Ammon's horn (tissue), 1 donor: ENCODE measurements around the gene GPN2.

Source experiments
- DNase-seq: peaks from one replicate; pipeline ENCODE4 v3.0.0-alpha.2; 2016; ENCODE audit warnings: low spot score

GPN2 gene

GRCh38 chr1:26831546-26832248 is 58.4 kb downstream of the GPN2 start:
- no peak for DNase-seq

DNA sequence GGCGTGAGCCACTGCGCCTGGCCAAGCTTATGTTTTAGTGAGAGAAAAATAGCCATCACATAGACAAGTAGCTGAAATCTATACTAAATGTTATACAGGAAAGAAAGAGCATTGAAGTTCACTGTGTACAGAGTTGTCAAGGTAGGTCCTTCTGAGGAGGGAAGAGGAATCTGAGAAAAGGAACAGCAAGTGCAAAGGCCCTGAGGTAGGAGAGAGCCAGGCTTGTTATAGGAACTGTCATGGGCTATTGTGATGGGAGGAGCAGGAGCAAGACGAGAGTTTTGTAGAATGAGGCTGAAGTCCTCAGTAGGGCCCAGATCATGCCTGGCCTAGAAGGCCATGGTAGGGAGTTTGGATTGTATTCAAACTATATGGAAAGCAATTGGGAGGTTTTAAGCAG is 59.0 kb downstream of the GPN2 start:
- no peak for DNase-seq

DNA sequence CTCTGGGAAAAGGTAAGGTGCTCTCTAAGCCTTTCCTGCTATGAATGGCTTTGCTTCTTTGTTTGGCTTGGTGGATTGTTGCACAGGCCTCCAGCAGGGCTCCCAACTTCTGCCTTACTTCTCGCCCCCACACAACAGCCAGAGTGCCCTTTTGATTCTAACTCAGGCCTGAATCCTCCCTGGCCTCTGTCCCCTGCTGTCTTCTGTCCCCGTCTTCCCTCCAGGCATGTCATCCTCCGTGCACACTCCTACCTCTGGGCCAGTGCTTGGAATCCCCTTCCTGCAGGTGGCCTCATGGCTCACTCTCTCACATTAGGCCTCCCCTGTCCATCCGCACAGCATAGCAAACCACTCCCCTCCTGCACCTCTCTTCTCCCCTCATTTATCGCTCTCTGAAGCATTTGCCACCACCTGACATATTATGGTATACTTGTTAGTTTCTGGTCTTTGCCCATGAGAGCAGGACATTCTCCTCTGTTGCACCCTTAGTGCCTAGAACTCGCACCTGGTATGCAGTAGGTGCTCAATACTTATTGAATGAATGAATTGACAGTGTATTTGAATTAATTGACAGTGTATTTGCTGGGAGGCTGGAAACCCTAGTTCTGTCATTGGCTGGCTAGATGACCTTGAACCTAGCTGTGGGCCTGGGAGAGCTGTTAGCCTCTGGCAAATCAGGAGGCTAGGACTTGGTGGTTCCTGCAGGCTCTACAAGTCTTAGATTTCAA is 60.7 kb downstream of the GPN2 start:
- DNase-seq: no peak

DNA sequence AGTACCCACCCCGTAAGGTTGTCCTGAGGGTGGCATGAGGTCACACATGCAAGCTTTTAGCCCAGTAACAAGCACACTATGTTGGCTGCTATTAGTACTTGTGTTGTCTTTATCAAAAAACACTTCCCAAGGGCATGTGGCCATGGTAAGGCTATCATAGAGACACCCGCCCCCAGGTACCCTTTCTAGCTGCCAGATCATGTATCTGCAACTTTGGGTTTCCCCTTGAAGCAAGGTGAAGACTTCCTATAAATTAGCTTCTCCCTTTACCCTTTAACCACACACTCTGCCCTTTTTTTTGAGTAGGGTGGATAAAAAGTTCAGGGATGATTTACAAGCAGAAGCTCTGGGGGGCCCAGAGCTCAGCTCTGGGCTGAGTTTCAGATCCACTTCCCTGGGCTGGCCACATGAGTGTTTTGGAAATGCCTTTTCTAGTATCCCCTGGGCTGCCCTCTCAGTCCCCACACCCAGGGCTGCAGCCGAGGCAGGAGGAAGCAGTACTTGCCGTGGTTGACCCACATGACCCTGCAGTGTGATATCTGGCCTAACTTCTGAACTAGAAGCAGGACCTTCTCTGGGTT is 61.6 kb downstream of the GPN2 start:
- DNase-seq: peak; percentile 72

GRCh38 chr1:26827663-26828062 is 62.4 kb downstream of the GPN2 start:
- DNase-seq: no peak

DNA sequence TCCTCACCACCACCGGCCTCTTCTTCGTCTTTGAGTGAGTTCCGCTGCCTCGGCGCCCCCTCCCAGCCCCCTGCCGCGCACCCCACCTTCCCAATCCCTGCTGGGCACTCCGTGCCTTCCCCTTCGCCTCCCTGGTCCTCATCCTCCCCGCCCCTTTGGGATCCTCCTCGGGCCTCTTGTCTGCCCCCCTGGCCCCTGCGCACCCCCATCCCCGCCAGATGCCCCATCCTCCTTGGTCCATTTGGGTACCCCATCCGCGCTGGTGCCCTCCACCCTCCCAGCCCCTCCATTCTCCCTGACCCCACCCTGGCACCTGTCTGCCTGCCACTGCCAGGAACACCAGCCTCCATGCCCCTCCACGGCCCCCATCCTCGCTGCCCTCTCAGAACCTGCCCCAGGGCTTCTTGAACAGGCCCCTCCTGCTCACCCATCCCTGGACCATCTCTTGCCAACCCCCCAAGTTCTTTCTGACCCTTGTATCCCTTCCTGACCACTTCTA is 62.9 kb downstream of the GPN2 start:
- no peak for DNase-seq

DNA sequence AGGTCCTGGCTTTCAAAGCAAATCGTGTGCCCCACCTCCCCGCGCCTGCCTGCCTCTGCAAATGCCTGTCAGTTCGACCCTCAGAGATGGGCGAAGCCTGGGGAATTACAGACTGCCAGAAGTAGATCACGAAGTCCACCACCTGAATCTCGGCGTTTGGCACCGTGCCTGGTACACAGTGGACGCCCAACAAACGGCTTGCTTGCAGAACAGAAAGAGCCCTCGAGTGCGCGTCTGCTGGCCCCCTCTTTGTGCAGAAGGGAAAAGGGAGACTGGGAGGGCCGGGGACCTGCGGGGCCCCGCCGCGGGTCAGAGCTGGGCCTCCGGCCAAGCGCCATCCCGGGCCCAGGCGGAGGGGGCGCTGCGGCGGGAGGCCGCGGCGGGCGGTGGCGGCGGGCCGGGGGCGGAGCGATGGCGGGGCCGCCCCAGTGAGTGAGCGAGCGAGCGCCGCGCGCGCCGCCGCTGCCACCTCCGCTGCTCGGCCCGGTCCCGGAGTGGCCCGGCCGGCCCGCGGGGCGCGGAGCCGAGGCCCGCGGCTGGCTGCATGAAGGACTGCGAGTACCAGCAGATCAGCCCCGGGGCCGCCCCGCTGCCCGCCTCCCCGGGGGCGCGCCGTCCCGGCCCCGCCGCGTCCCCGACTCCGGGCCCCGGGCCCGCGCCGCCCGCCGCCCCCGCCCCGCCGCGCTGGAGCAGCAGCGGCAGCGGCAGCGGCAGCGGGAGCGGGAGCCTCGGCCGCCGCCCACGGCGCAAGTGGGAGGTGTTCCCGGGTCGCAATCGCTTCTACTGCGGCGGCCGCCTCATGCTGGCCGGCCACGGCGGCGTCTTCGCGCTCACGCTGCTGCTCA is 63.6 kb downstream of the GPN2 start, which contains the start of gene ZDHHC18:
Gene ZDHHC18 (plus strand): TSS at position 428 of the 845 bp plus-strand sequence. CDS start 117 bp downstream, at position 545.
- DNase-seq: peak; percentile 63
